SK-N-SH (cell line): Measurements from ENCODE around the gene MRI1. TPM values are rescaled to one million over a fixed set of nuclear protein-coding genes. Genes with fewer than 3 reads are reported as not detected.

Experiments
- CTCF ChIA-PET: fragments of 300-600, 350-600 bp; formaldehyde crosslinking; extraction: SDS; loops from one replicate; lab custom pipeline; 2021; lab: Yijun Ruan, JAX
- POLR2A ChIA-PET: fragments of 350-600 bp; sonication (Branson Sonifier 250); formaldehyde crosslinking; extraction: SDS; loops from one replicate; lab custom pipeline; 2020; ENCODE audit warnings: antibody characterized with exemption, inconsistent platforms; lab: Yijun Ruan, JAX
- DNase-seq: peaks from one replicate; pipeline ENCODE4 v3.0.0; 2012
- H2AFZ ChIP-seq: fragments of 200-600 bp; sonication (generic); 2 replicates; pipeline ENCODE4 v1.8.1; 2016; ENCODE audit warnings: antibody characterized with exemption, mild to moderate bottlenecking, low read depth
- H3F3A ChIP-seq: fragments of 200-600 bp; sonication (generic); replicated peaks from 2 replicates; pipeline ENCODE3; 2016; ENCODE audit warnings: antibody characterized with exemption, mild to moderate bottlenecking; ENCODE audit not compliant: insufficient read depth
- H3K27ac ChIP-seq, 2 experiments: fragments of 200-500 bp in 1 of 2; fragments of 200-600 bp in 1 of 2; sonication (Bioruptor generic) in 1 of 2; sonication (generic), shearing (Covaris generic) in 1 of 2; 2 replicates each; pipeline versions ENCODE4 v1.5.1 to v1.6.1; 2014 to 2016; ENCODE audit warnings: low read depth in 2 of 2, inconsistent platforms in 1 of 2, low read length in 1 of 2, mild to moderate bottlenecking in 1 of 2, mixed read lengths in 1 of 2
- H3K27me3 ChIP-seq: fragments of 200-600 bp; sonication (generic), shearing (Covaris generic); 2 replicates; pipeline ENCODE4 v1.6.1; 2016; ENCODE audit warnings: mixed run types; ENCODE audit not compliant: insufficient read depth
- H3K36me3 ChIP-seq, 2 experiments: fragments of 200-500 bp in 1 of 2; fragments of 200-600 bp in 1 of 2; sonication (Bioruptor generic) in 1 of 2; sonication (generic) in 1 of 2; replicated peaks in 1 of 2; 2 replicates each; pipeline versions ENCODE3 to v1.5.1; 2014 to 2016; ENCODE audit warnings: low read length in 1 of 2, mild to moderate bottlenecking in 1 of 2; ENCODE audit not compliant: insufficient read depth in 2 of 2, control insufficient read depth in 1 of 2
- H3K4me1 ChIP-seq, 2 experiments: fragments of 200-500 bp in 1 of 2; fragments of 200-600 bp in 1 of 2; sonication (Bioruptor generic) in 1 of 2; sonication (generic), shearing (Covaris generic) in 1 of 2; 2 replicates each; pipeline versions ENCODE4 v1.5.1 to v1.6.1; 2014 to 2016; ENCODE audit warnings: low read depth in 1 of 2, low read length in 1 of 2, mixed run types in 1 of 2; ENCODE audit not compliant: insufficient read depth in 2 of 2, control insufficient read depth in 1 of 2
- H3K4me2 ChIP-seq: fragments of 200-600 bp; sonication (generic), shearing (Covaris generic); 2 replicates; pipeline ENCODE4 v1.6.1; 2017; ENCODE audit warnings: mixed run types
- H3K4me3 ChIP-seq, 2 experiments: fragments of 200-500 bp in 1 of 2; fragments of 200-600 bp in 1 of 2; sonication (Bioruptor generic) in 1 of 2; sonication (generic), shearing (Covaris generic) in 1 of 2; 2 replicates each; pipeline versions ENCODE4 v1.5.1 to v1.8.1; 2014 to 2016; ENCODE audit warnings: low read depth in 2 of 2, inconsistent platforms in 1 of 2, low read length in 1 of 2, mild to moderate bottlenecking in 1 of 2, mixed read lengths in 1 of 2, moderate library complexity in 1 of 2
- H3K79me2 ChIP-seq: fragments of 200-600 bp; sonication (generic); 2 replicates; pipeline ENCODE4 v1.8.1; 2017; ENCODE audit warnings: mild to moderate bottlenecking; ENCODE audit not compliant: insufficient read depth
- H3K9ac ChIP-seq: fragments of 200-600 bp; sonication (generic); 2 replicates; pipeline ENCODE4 v1.6.1; 2017; ENCODE audit warnings: mixed run types
- H3K9me2 ChIP-seq: fragments of 200-600 bp; sonication (generic); 2 replicates; pipeline ENCODE4 v1.6.1; 2017; ENCODE audit warnings: mixed run types
- H3K9me3 ChIP-seq: fragments of 200-600 bp; sonication (generic); 2 replicates; pipeline ENCODE4 v1.6.1; 2017; ENCODE audit warnings: mixed run types, mild to moderate bottlenecking, moderate library complexity
- H4K20me1 ChIP-seq: fragments of 200-600 bp; sonication (generic); 2 replicates; pipeline ENCODE4 v1.6.1; 2017; ENCODE audit warnings: mild to moderate bottlenecking, mixed run types; ENCODE audit not compliant: insufficient read depth
- FOSL2 ChIP-seq: IDR thresholded peaks from 2 replicates; pipeline ENCODE4 v1.4.0; 2012; ENCODE audit warnings: low read depth, mild to moderate bottlenecking, moderate library complexity, borderline replicate concordance
- GATA2 ChIP-seq: sonication (generic); formaldehyde crosslinking; IDR thresholded peaks from 2 replicates; pipeline ENCODE4 v1.5.0; 2020; ENCODE audit warnings: mild to moderate bottlenecking, missing genetic modification reagents
- JUND ChIP-seq: IDR thresholded peaks from 2 replicates; pipeline ENCODE4 v1.4.0; 2012
- POLR2AphosphoS5 ChIP-seq: IDR thresholded peaks from 2 replicates; pipeline ENCODE4 v1.6.1; 2012; ENCODE audit warnings: low read depth, low read length
- RFX5 ChIP-seq: IDR thresholded peaks from 2 replicates; pipeline ENCODE4 v1.6.1; 2012; ENCODE audit warnings: mild to moderate bottlenecking, improper control_type of control experiment, low read length
- RXRA ChIP-seq: IDR thresholded peaks from 2 replicates; pipeline ENCODE4 v1.4.0; 2012; ENCODE audit warnings: low read depth, mild to moderate bottlenecking, borderline replicate concordance
- SIN3A ChIP-seq: IDR thresholded peaks from 2 replicates; pipeline ENCODE4 v1.6.1; 2012; ENCODE audit warnings: low read depth, mild to moderate bottlenecking, low read length, moderate library complexity, borderline replicate concordance
- TAF1 ChIP-seq: IDR thresholded peaks from 2 replicates; pipeline ENCODE4 v1.6.1; 2012; ENCODE audit warnings: low read depth, mild to moderate bottlenecking, low read length, moderate library complexity, borderline replicate concordance
- WGBS: methylation state at CpG from one replicate; pipeline ENCODE4 v1.1.6; 2017; ENCODE audit warnings: low lambda C conversion rate; 5-methylcytosine and 5-hydroxymethylcytosine counted together
- polyA plus RNA-seq, 3 experiments: library from polyadenylated mRNA; depleted of rRNA; stranded (reverse); fragments of >200 nt; gene quantifications; 2 replicates each; pipeline ENCODE4 v1.2.3, GENCODE V29; 2012
- TF ChIP-seq, protein P1 (sequence below): fragments of 200-600 bp; sonication (generic); IDR thresholded peaks from 2 replicates; pipeline ENCODE4 v1.6.1; 2017; ENCODE audit warnings: antibody characterized with exemption, mild to moderate bottlenecking, moderate library complexity
- TF ChIP-seq, protein P2 (sequence below): IDR thresholded peaks from 2 replicates; pipeline ENCODE4; 2012
- TF ChIP-seq, protein P3 (sequence below): IDR thresholded peaks from 2 replicates; pipeline ENCODE4 v1.4.0; 2012; ENCODE audit warnings: low read depth, borderline replicate concordance
- TF ChIP-seq, protein P4 (sequence below): IDR thresholded peaks from 2 replicates; pipeline ENCODE4 v1.4.0; 2012; ENCODE audit warnings: low read depth, borderline replicate concordance

MRI1 gene
- polyA plus RNA-seq, 1 of the 3 experiments (the other 2 are of a cell fraction) = 49.6 TPM

DNA sequence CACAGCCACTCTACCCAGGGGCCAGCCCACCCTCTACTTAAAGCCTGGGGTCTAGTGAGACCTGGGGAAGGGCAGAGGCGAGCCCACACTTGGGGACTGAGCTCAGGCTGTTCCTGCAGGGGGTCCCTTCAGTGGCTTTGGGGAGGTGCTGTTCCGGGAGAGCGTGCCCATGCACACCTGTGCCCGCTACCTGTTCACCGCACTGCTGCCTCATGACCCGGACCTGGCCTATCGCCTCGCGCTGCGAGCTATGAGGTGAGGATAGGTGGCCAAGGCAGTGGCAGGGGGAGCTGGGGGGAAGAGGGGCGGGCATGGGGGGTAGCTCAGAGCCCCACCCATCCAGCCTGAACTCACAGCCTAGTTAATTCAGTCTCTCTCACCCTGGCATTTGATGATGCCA is 54.9 kb downstream of the MRI1 start:
- Histone ChIP-seq H3K27ac (no peak overlapping the region), H3K27me3 (no peaks in the 10 kb centered on the region), H2AFZ (no peak overlapping the region), H4K20me1 (no peaks in the 10 kb centered on the region; the same call in 1 of the 2 replicates), H3K4me1 (peaks cover 0 to 8% of the 10 kb centered on the region in 2 experiments; a peak in 2 of 4 replicates), H3F3A (peaks cover 43% of the 10 kb centered on the region), H3K9me2 (no peaks in the 10 kb centered on the region), H3K36me3 (peaks cover 21 to 37% of the 10 kb centered on the region in 2 experiments), H3K79me2 (no peaks in the 10 kb centered on the region), H3K9me3 (no peaks in the 10 kb centered on the region), H3K4me3 (no peak overlapping the region), H3K9ac (no peak overlapping the region), H3K4me2 (no peak overlapping the region)
- DNase-seq = no peak
- WGBS = 96% methylated on average over 8 of the region's 11 CpGs
- ChIA-PET POLR2A (interaction anchor here (0.8 kb wide), 1 partner anchor 24 kb away, joined by 4 read pairs; the partner anchor contains the start of gene ZSWIM4), CTCF (interaction anchor here (1.4 kb wide), 1 partner anchor 35 kb away, joined by 4 read pairs; no protein-coding TSS in a partner anchor)
- TF ChIP-seq POLR2AphosphoS5 (no peak), RXRA (no peak), GATA2 (CRISPR knock-in tag) (no peak), FOSL2 (no peak), RFX5 (no peak), SIN3A (no peak), TAF1 (no peak), JUND (no peak)
- TF ChIP-seq, protein P1, sequence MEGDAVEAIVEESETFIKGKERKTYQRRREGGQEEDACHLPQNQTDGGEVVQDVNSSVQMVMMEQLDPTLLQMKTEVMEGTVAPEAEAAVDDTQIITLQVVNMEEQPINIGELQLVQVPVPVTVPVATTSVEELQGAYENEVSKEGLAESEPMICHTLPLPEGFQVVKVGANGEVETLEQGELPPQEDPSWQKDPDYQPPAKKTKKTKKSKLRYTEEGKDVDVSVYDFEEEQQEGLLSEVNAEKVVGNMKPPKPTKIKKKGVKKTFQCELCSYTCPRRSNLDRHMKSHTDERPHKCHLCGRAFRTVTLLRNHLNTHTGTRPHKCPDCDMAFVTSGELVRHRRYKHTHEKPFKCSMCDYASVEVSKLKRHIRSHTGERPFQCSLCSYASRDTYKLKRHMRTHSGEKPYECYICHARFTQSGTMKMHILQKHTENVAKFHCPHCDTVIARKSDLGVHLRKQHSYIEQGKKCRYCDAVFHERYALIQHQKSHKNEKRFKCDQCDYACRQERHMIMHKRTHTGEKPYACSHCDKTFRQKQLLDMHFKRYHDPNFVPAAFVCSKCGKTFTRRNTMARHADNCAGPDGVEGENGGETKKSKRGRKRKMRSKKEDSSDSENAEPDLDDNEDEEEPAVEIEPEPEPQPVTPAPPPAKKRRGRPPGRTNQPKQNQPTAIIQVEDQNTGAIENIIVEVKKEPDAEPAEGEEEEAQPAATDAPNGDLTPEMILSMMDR = no peak
- TF ChIP-seq, protein P2, sequence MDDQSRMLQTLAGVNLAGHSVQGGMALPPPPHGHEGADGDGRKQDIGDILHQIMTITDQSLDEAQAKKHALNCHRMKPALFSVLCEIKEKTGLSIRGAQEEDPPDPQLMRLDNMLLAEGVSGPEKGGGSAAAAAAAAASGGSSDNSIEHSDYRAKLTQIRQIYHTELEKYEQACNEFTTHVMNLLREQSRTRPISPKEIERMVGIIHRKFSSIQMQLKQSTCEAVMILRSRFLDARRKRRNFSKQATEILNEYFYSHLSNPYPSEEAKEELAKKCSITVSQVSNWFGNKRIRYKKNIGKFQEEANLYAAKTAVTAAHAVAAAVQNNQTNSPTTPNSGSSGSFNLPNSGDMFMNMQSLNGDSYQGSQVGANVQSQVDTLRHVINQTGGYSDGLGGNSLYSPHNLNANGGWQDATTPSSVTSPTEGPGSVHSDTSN = no peak

DNA sequence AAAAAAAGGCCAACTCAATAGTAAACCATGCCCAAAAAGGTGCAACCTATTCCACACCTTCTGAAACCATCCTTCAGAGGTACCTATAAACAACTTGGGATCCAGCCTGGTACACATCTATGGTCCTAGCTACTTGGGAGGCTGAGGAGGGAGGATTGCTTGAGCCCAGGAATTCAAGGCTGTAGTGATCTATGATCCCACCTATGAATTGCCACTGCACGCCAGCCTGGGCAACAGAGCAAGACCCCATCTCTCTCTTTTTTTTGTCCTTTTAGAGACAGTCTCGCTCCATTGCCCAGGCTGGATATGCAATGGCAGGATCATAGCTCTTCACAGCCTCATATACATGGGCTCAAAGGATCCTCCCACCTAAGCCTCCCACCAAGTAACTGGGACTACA is 57.0 kb downstream of the MRI1 start:
- Histone ChIP-seq H3K27me3 (no peaks in the 10 kb centered on the region), H3K27ac (no peak overlapping the region), H4K20me1 (peaks cover 5% of the 10 kb centered on the region), H3K4me1 (peaks cover 0 to 8% of the 10 kb centered on the region in 2 experiments; a peak in 2 of 4 replicates), H3K9me3 (no peaks in the 10 kb centered on the region), H3K4me2 (no peak overlapping the region), H3K9ac (no peak overlapping the region), H3K4me3 (no peak overlapping the region), H2AFZ (no peak overlapping the region), H3K79me2 (no peaks in the 10 kb centered on the region), H3K9me2 (no peaks in the 10 kb centered on the region), H3F3A (peaks cover 45% of the 10 kb centered on the region), H3K36me3 (peaks cover 27 to 32% of the 10 kb centered on the region in 2 experiments)
- TF ChIP-seq, protein P3, sequence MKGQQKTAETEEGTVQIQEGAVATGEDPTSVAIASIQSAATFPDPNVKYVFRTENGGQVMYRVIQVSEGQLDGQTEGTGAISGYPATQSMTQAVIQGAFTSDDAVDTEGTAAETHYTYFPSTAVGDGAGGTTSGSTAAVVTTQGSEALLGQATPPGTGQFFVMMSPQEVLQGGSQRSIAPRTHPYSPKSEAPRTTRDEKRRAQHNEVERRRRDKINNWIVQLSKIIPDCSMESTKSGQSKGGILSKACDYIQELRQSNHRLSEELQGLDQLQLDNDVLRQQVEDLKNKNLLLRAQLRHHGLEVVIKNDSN = no peak
- TF ChIP-seq, protein P2 = no peak
- TF ChIP-seq, protein P4, sequence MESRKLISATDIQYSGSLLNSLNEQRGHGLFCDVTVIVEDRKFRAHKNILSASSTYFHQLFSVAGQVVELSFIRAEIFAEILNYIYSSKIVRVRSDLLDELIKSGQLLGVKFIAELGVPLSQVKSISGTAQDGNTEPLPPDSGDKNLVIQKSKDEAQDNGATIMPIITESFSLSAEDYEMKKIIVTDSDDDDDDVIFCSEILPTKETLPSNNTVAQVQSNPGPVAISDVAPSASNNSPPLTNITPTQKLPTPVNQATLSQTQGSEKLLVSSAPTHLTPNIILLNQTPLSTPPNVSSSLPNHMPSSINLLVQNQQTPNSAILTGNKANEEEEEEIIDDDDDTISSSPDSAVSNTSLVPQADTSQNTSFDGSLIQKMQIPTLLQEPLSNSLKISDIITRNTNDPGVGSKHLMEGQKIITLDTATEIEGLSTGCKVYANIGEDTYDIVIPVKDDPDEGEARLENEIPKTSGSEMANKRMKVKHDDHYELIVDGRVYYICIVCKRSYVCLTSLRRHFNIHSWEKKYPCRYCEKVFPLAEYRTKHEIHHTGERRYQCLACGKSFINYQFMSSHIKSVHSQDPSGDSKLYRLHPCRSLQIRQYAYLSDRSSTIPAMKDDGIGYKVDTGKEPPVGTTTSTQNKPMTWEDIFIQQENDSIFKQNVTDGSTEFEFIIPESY = no peak
- TF ChIP-seq POLR2AphosphoS5 = no peak
- no peak for DNase-seq
- ChIA-PET POLR2A (interaction anchor here (0.7 kb wide), 1 partner anchor 59 kb away, joined by 4 read pairs; no protein-coding TSS in a partner anchor), CTCF (interaction anchor here (1.1 to 2.2 kb wide), 3 partner anchors 25 to 41 kb away, joined by 3 to 11 read pairs (median 3); no protein-coding TSS in a partner anchor)
- 100% methylated on average over 2 of the region's 2 CpGs for WGBS
